Sigmoid colon (tissue), 7 donors: ENCODE measurements around the gene PPM1L. TPM values are rescaled to one million over a fixed set of nuclear protein-coding genes. Genes with fewer than 3 reads are reported as not detected.

Experiments
- DNase-seq: peaks from one replicate; pipeline ENCODE4 v3.0.0-alpha.2; 2019
- H3K27ac ChIP-seq, 4 donors: fragments of 200-600 bp; sonication (generic); one replicate each; pipeline ENCODE4 v1.5.1; 2016 to 2019; ENCODE audit warnings: mild to moderate bottlenecking in 1 of 4
- H3K27me3 ChIP-seq, 3 donors: fragments of 200-600 bp; sonication (generic); one replicate each; pipeline ENCODE4 v1.5.1; 2019; ENCODE audit warnings: mild to moderate bottlenecking in 1 of 3
- H3K36me3 ChIP-seq, 4 donors: fragments of 200-600 bp; sonication (generic); one replicate each; pipeline ENCODE4 v1.5.1; 2016 to 2019
- H3K4me1 ChIP-seq, 4 donors: fragments of 200-600 bp; sonication (generic); one replicate each; pipeline ENCODE4 v1.5.1; 2017 to 2019
- H3K4me3 ChIP-seq, 4 donors: fragments of 200-600 bp; sonication (generic); one replicate each; pipeline ENCODE4 v1.5.1; 2017 to 2019; ENCODE audit warnings: mild to moderate bottlenecking in 2 of 4, moderate library complexity in 1 of 4
- H3K9me3 ChIP-seq, 4 donors: fragments of 200-600 bp in 3 of 4; sonication (generic) in 3 of 4; one replicate each; pipeline versions ENCODE4 v1.5.1 to v1.6.1; 2013 to 2019
- CTCF ChIP-seq, 4 experiments: fragments of 450-650 bp in 3 of 4; fragments of 200-600 bp in 1 of 4; IDR thresholded peaks; one replicate each; pipeline ENCODE4 v1.5.1; 2016 to 2019; ENCODE audit warnings: antibody characterized with exemption in 4 of 4, mild to moderate bottlenecking in 3 of 4, moderate library complexity in 2 of 4
- EP300 ChIP-seq, 4 donors: sonication (generic); formaldehyde crosslinking; IDR thresholded peaks; one replicate each; pipeline ENCODE4 v1.6.1; 2017; ENCODE audit warnings: antibody characterized with exemption in 4 of 4
- POLR2A ChIP-seq, 2 donors: fragments of 450-650 bp; IDR thresholded peaks; one replicate each; pipeline ENCODE4 v1.6.1; 2016; ENCODE audit warnings: antibody characterized with exemption in 2 of 2, mild to moderate bottlenecking in 2 of 2, moderate library complexity in 2 of 2
- POLR2AphosphoS5 ChIP-seq, 4 donors: sonication (generic); formaldehyde crosslinking; IDR thresholded peaks; one replicate each; pipeline ENCODE4 v1.6.1; 2017; ENCODE audit warnings: antibody characterized with exemption in 4 of 4
- WGBS, 2 donors: extraction: QIAGEN DNeasy Blood & Tissue Kit; methylation state at CpG; one replicate each; pipeline ENCODE4 v1.1.7; 2013; 5-methylcytosine and 5-hydroxymethylcytosine counted together
- intact Hi-C: fragments of 100-400 bp; cut with DNase I; formaldehyde crosslinking; loops from one replicate; pipeline ENCODE4 v1.15.1; 2023
- polyA plus RNA-seq, 3 donors: library from polyadenylated mRNA; stranded (reverse); fragments of 200-250 nt; gene quantifications; one replicate each; pipeline ENCODE4 v1.2.3, GENCODE V29; 2013
- total RNA-seq, 4 donors: library from RNA; depleted of rRNA; stranded (reverse); fragments of >200 nt; gene quantifications; one replicate each; pipeline ENCODE4 v1.1.0, GENCODE V29; 2016
- donor health status: healthy with polysubstance abuse.
- donor health status: Bipolar disorder and iron deficiency.
- donor health status: healthy.

PPM1L gene
- total and polyA plus RNA-seq, 7 donors: 1.2 to 50.2 (median 33.2) TPM

GRCh38 chr3:160720123-160720746 is 35.8 kb upstream of the PPM1L start:
- no peaks in the 10 kb centered on the region for H3K9me3 ChIP-seq
- 84 to 88% methylated on average over 5 of the region's 5 CpGs for WGBS, 2 donors
- H3K27me3 ChIP-seq: no peaks in the 10 kb centered on the region
- intact Hi-C loops: no loop called here
- no peak overlapping the region for H3K4me3 ChIP-seq
- TF ChIP-seq CTCF (IDR thresholded peaks at IDR 0.05): no peak
- no peak for TF ChIP-seq EP300 (IDR thresholded peaks at IDR 0.05)
- TF ChIP-seq POLR2A (IDR thresholded peaks at IDR 0.05): no peak
- TF ChIP-seq POLR2AphosphoS5 (IDR thresholded peaks at IDR 0.05): no peak
- H3K36me3 ChIP-seq: no peaks in the 10 kb centered on the region
- H3K4me1 ChIP-seq: no peaks in the 10 kb centered on the region
- no peak for DNase-seq
- no peak overlapping the region for H3K27ac ChIP-seq

- H3K4me3 ChIP-seq: no peak overlapping the region
- DNase-seq: no peak
- H3K9me3 ChIP-seq: no peaks in the 10 kb centered on the region
- no peak overlapping the region for H3K27ac ChIP-seq
- no peak for TF ChIP-seq EP300 (IDR thresholded peaks at IDR 0.05)
- TF ChIP-seq CTCF (IDR thresholded peaks at IDR 0.05): no peak
- no peak for TF ChIP-seq POLR2AphosphoS5 (IDR thresholded peaks at IDR 0.05)
- TF ChIP-seq POLR2A (IDR thresholded peaks at IDR 0.05): no peak
- no peaks in the 10 kb centered on the region for H3K4me1 ChIP-seq
- H3K27me3 ChIP-seq: no peaks in the 10 kb centered on the region
- no peaks in the 10 kb centered on the region for H3K36me3 ChIP-seq
- intact Hi-C loops: no loop called here
- WGBS, 2 donors: 85 to 86% methylated on average over 2 of the region's 2 CpGs
Observed at GRCh38 chr3:160722331-160722730, 33.7 kb upstream of the PPM1L start.

GRCh38 chr3:160725338-160725737 is 30.7 kb upstream of the PPM1L start:
- Histone ChIP-seq H3K4me3 (no peak overlapping the region), H3K9me3 (no peaks in the 10 kb centered on the region), H3K36me3 (no peaks in the 10 kb centered on the region), H3K27ac (no peak overlapping the region), H3K4me1 (no peaks in the 10 kb centered on the region), H3K27me3 (no peaks in the 10 kb centered on the region)
- no peak for DNase-seq
- intact Hi-C loops: no loop called here
- 86 to 92% methylated on average over 2 of the region's 2 CpGs for whole genome bisulfite sequencing, 2 donors
- TF ChIP-seq POLR2AphosphoS5 (IDR thresholded peaks at IDR 0.05): no peak
- TF ChIP-seq POLR2A (IDR thresholded peaks at IDR 0.05): no peak
- TF ChIP-seq CTCF (IDR thresholded peaks at IDR 0.05): no peak
- TF ChIP-seq EP300 (IDR thresholded peaks at IDR 0.05): no peak

- Histone ChIP-seq H3K27ac (no peak overlapping the region), H3K4me3 (no peak overlapping the region), H3K9me3 (no peaks in the 10 kb centered on the region), H3K36me3 (no peaks in the 10 kb centered on the region), H3K27me3 (no peaks in the 10 kb centered on the region), H3K4me1 (no peaks in the 10 kb centered on the region)
- intact Hi-C loops: no loop called here
- TF ChIP-seq POLR2AphosphoS5 (IDR thresholded peaks at IDR 0.05) (no peak), POLR2A (IDR thresholded peaks at IDR 0.05) (no peak), CTCF (IDR thresholded peaks at IDR 0.05) (no peak), EP300 (IDR thresholded peaks at IDR 0.05) (no peak)
- 38 to 72% methylated on average over 1 of the region's 1 CpG for WGBS, 2 donors
- DNase-seq: no peak
Observed at GRCh38 chr3:160735826-160736225, 20.2 kb upstream of the PPM1L start.

GRCh38 chr3:160738048-160738447 is 18.0 kb upstream of the PPM1L start:
- no peak overlapping the region for H3K27ac ChIP-seq
- WGBS, 2 donors: 68 to 84% methylated on average over 2 of the region's 2 CpGs
- intact Hi-C loops: no loop called here
- H3K9me3 ChIP-seq: no peaks in the 10 kb centered on the region
- H3K4me1 ChIP-seq: no peaks in the 10 kb centered on the region
- H3K4me3 ChIP-seq: no peak overlapping the region
- DNase-seq: no peak
- H3K27me3 ChIP-seq: no peaks in the 10 kb centered on the region
- TF ChIP-seq EP300 (IDR thresholded peaks at IDR 0.05): no peak
- no peak for TF ChIP-seq POLR2A (IDR thresholded peaks at IDR 0.05)
- TF ChIP-seq CTCF (IDR thresholded peaks at IDR 0.05): no peak
- no peak for TF ChIP-seq POLR2AphosphoS5 (IDR thresholded peaks at IDR 0.05)
- no peaks in the 10 kb centered on the region for H3K36me3 ChIP-seq
